Measurements from ENCODE around the gene CNN2. TPM values are rescaled to one million over a fixed set of nuclear protein-coding genes. Genes with fewer than 3 reads are reported as not detected.

The CNN2 gene
- total RNA-seq, 1 donor from 2014 or later, result 76.1 TPM

DNA sequence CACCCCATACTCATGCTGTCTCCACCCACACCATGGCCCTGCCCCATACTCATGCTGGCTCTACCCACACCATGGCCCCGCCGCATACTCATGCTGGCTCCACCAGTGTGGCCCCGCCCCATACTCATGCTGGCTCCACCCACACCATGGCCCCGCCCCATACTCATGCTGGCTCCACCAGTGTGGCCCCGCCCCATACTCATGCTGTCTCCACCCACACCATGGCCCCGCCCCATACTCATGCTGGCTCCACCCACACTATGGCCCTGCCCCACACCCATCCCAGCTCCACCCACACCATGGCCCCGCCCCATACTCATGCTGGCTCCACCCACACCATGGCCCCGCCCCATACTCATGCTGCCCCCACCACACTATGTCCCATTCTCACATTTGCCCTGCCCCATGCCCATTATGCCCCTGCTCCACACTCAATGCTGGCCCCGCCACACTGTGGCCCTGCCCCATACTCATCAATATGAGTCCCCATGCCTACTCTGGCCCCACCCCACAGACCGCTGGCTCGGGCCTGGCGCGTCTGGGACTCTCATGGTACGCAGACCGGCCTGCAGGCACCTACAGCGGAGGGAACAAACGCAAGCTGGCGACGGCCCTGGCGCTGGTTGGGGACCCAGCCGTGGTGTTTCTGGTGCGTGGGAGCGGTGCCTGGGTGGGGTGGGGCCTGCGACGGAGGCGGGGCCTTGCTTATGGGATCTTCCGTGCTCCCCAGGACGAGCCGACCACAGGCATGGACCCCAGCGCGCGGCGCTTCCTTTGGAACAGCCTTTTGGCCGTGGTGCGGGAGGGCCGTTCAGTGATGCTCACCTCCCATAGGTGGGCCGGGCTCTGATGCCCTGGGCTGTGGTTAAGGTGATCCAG, 36.9 kb downstream of the CNN2 start:
- DNase-seq (ENCODE audit: extremely low spot score in 2 of 2), result no peak
- peaks cover 8% of the 10 kb centered on the region for H3K9me3 ChIP-seq
- peaks cover 36% of the 10 kb centered on the region for H3K4me1 ChIP-seq
- intact Hi-C loops (cut with DNase I), result no loop called here
- H3K27me3 ChIP-seq, result no peaks in the 10 kb centered on the region
- peaks cover 0 to 5% of the 10 kb centered on the region in 2 donors for H3K36me3 ChIP-seq
- no peak overlapping the region for H3K27ac ChIP-seq
- no peak overlapping the region for H3K4me3 ChIP-seq
- TF ChIP-seq, protein P1, sequence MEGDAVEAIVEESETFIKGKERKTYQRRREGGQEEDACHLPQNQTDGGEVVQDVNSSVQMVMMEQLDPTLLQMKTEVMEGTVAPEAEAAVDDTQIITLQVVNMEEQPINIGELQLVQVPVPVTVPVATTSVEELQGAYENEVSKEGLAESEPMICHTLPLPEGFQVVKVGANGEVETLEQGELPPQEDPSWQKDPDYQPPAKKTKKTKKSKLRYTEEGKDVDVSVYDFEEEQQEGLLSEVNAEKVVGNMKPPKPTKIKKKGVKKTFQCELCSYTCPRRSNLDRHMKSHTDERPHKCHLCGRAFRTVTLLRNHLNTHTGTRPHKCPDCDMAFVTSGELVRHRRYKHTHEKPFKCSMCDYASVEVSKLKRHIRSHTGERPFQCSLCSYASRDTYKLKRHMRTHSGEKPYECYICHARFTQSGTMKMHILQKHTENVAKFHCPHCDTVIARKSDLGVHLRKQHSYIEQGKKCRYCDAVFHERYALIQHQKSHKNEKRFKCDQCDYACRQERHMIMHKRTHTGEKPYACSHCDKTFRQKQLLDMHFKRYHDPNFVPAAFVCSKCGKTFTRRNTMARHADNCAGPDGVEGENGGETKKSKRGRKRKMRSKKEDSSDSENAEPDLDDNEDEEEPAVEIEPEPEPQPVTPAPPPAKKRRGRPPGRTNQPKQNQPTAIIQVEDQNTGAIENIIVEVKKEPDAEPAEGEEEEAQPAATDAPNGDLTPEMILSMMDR (IDR thresholded peaks at IDR 0.05), result no peak
- no peak for TF ChIP-seq POLR2AphosphoS5 (IDR thresholded peaks at IDR 0.05; ENCODE audit: insufficient read depth in 1 of 2, low read depth in 1 of 2)

DNA sequence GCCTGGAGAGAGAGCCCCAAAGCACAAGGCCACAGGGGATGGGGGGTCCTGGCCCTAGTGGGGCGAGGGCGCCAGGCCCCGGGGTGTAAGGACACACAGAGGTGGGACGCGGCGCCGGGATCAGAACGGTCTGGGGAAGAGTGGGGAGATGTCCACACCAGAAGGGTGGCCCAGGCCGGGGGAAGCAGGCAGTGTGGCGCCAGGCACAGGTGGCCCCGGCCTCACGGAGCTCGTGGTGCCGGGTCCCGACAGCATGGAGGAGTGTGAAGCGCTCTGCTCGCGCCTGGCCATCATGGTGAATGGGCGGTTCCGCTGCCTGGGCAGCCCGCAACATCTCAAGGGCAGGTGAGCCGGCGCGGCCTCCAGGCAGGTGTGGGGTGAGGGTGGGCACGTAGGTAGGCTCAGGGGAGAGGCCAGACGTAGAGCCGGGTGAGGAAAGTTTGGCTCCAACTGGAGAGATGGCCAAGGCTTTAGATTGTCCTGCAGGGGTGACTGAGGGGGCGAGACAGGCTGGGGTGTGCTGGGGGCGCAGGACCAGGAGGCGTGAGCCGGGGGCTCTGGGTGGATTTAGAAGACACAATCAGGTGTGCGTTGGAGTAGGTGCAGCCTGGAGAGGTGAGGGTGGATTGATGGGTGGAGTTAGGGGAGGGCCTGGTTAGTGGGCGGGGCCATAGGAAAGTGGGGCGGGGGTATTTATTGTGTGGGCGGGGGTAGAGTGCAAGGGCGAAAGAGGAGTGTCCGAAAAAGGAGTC, 37.7 kb downstream of the CNN2 start:
- DNase-seq (ENCODE audit: extremely low spot score in 2 of 2), result no peak
- H3K4me3 ChIP-seq, result no peak overlapping the region
- H3K27me3 ChIP-seq, result no peaks in the 10 kb centered on the region
- TF ChIP-seq POLR2A (IDR thresholded peaks at IDR 0.05) (no peak), POLR2AphosphoS5 (IDR thresholded peaks at IDR 0.05; ENCODE audit: insufficient read depth in 1 of 2, low read depth in 1 of 2) (no peak)
- TF ChIP-seq, protein P1 (IDR thresholded peaks at IDR 0.05), result no peak
- peaks cover 36% of the 10 kb centered on the region for H3K4me1 ChIP-seq
- intact Hi-C loops (cut with DNase I), result no loop called here
- H3K9me3 ChIP-seq, result no peaks in the 10 kb centered on the region
- no peaks in the 10 kb centered on the region for H3K36me3 ChIP-seq
- H3K27ac ChIP-seq, result no peak overlapping the region

DNA sequence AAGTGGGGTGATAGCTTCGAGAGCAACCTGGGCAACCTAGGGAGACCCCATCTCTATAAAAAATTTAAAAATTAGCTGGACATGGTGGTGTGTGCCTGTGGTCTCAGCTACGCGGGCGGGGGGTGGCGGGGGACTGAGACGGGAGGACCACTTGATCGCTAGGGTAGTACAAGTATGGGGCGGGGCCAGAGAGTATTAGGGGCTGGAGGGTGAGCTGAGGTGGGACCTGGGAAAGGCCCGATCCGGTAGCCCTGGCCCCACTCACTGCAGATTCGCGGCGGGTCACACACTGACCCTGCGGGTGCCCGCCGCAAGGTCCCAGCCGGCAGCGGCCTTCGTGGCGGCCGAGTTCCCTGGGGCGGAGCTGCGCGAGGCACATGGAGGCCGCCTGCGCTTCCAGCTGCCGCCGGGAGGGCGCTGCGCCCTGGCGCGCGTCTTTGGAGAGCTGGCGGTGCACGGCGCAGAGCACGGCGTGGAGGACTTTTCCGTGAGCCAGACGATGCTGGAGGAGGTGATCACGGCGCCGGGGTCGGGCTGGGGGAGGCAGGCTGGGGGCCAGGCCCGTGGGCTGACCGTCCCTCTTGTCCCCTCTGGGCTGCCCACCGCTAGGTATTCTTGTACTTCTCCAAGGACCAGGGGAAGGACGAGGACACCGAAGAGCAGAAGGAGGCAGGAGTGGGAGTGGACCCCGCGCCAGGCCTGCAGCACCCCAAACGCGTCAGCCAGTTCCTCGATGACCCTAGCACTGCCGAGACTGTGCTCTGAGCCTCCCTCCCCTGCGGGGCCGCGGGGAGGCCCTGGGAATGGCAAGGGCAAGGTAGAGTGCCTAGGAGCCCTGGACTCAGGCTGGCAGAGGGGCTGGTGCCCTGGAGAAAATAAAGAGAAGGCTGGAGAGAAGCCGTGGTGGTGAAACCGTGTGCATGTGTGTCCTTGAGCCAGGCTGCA, 38.5 kb downstream of the CNN2 start:
- H3K36me3 ChIP-seq, result no peaks in the 10 kb centered on the region
- intact Hi-C loops (cut with DNase I), result no loop called here
- no peaks in the 10 kb centered on the region for H3K27me3 ChIP-seq
- no peak for DNase-seq (ENCODE audit: extremely low spot score in 2 of 2)
- no peaks in the 10 kb centered on the region for H3K9me3 ChIP-seq
- no peak overlapping the region for H3K4me3 ChIP-seq
- peaks cover 44% of the 10 kb centered on the region for H3K4me1 ChIP-seq
- H3K27ac ChIP-seq, result no peak overlapping the region
- TF ChIP-seq, protein P1 (IDR thresholded peaks at IDR 0.05), result peak; percentile 6 to 51 (median 40)
- no peak for TF ChIP-seq POLR2AphosphoS5 (IDR thresholded peaks at IDR 0.05; ENCODE audit: insufficient read depth in 1 of 2, low read depth in 1 of 2)

DNA sequence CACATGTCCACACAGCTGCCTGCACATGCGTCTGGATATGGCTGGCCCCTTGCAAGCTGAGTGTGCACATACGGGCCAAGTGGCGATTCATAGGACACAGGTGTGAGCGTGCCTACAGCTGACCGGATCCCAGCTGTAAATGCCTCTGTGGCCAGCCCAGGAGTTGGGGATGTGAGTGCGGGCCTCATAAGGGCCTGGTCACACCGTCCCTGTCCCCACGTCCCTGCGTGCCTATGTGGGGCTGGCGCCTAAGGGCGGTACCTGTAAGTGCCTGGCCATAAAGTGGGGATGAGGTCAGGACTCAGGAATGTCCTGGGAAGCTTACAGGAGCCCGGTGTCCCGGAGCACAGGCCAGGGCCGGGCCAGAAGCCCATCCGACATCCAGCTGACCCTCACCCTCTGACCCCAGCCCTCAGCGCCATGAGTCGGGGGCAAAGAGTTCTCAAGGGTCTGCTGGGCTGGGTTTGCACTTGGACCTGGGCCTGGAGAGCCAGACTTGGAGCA, 39.2 kb downstream of the CNN2 start:
- intact Hi-C loops (cut with DNase I), result no loop called here
- H3K27ac ChIP-seq, result no peak overlapping the region
- H3K4me1 ChIP-seq, result peaks cover 51% of the 10 kb centered on the region
- no peak overlapping the region for H3K4me3 ChIP-seq
- no peak for TF ChIP-seq POLR2AphosphoS5 (IDR thresholded peaks at IDR 0.05; ENCODE audit: insufficient read depth in 1 of 2, low read depth in 1 of 2)
- TF ChIP-seq, protein P1 (IDR thresholded peaks at IDR 0.05), result no peak
- TF ChIP-seq POLR2A (IDR thresholded peaks at IDR 0.05), result no peak
- no peaks in the 10 kb centered on the region for H3K36me3 ChIP-seq
- DNase-seq (ENCODE audit: extremely low spot score in 2 of 2), result no peak
- no peaks in the 10 kb centered on the region for H3K9me3 ChIP-seq
- H3K27me3 ChIP-seq, result no peaks in the 10 kb centered on the region

Data from vagina (tissue), 2 donors.